ENCODE measurements around the gene SYT17.

- no peak for TF ChIP-seq EZH2 (IDR thresholded peaks at IDR 0.05; ENCODE audit: insufficient read depth, poor library complexity, severe bottlenecking)
- no peak for TF ChIP-seq EZH2phosphoT487 (IDR thresholded peaks at IDR 0.05; ENCODE audit: insufficient read depth, low read depth)
These were observed 2.1 kb downstream of the SYT17 start for GRCh38 chr16:19170043-19170655.
